ENCODE data around the gene ZSWIM8.
"Not testable (repeated sequence)": the region's sequence is repeated elsewhere in the genome, so short reads cannot be mapped to it uniquely, and the experiment has no call there.

ZSWIM8 gene

GRCh38 chr10:73773152-73773879, 12.1 kb upstream of the ZSWIM8 start:
- no peak for DNase-seq

DNA sequence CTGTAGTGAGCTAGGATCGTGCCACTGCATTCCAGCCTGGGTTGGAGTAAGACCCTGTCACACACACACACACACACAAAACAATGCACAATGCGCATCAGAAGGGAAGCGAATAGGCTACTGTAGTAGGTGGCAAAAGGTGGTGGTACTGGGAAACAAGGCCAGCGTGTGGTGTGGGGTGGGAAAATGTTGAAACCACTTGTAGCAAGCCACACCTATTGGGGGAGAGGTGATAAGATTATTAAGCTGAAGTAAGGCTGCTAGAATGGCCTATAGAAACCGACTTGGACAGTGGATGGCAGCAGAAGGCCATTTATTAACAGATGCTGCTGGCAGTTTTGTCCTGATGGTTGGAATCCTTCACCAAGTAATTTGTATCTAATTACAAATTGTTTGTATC, 10.8 kb upstream of the ZSWIM8 start:
- DNase-seq: no peak

GRCh38 chr10:73779018-73779417, 6.4 kb upstream of the ZSWIM8 start:
- DNase-seq: no peak

DNA sequence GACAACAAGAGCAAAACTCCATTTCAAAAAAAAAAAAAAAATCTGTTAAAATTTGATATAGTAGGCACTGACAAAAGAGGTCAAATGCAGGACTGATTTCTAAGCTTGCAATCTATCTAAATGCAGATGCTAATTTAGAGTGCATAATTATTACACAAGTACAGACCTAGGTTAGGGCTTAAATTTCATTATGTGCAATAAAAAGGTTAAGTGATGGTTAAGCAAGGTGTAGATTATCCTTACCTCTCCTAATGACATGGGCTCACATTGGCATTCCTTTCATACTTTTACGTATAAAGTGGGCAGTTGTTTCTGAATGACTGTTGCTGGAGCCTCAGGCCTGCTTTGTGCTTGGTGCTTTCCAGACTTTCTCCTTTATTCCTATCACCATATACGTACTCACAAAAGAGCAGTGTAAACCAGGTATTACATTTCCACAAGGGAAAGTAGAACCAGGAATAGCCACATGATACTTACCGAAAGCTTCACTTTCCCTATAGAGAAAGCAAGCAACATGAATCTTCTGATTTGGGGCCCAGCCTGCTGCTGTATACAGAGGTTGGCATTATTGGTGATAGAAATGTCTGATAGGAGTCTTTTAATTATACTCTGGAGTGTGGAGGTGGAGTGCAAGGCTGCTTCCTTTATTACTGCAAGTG, 5.7 kb upstream of the ZSWIM8 start:
- DNase-seq: no peak

GRCh38 chr10:73780301-73780700, 5.1 kb upstream of the ZSWIM8 start:
- no peak for DNase-seq

DNA sequence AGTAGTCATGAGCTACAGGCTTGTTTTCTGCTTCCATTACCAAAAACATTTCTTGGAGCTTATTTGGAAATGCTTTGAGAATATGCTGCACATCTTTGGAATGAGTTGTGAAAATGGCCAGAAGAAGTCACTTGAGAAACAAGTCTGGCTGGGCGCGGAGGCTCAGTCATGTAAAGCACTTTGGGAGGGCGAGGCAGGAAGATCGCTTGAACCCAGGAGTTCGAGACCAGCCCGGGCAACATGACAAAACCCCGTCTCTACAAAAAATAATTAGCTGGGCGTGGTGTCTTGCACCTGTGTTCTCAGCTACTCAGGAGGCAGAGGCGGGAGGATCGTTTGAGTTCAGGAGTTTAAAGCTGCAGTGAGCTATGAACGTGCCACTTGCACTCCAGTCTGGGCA, 4.4 kb upstream of the ZSWIM8 start:
- no peak for DNase-seq

DNA sequence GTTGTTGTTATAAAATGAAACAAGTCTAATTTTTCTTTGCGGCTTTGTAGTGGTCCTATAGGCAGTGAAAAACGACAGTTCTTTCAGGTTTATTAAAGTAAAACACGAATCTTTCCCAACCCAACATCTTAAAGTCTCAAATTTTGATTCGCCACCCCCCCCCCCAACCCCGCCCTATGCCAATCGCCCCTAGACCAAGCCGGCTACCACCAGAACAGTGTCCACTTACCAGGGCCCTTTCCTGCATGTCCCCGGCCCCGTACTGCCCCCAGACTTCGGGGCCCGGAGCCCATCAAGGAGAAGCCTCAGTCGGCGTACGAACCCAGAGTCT, 3.9 kb upstream of the ZSWIM8 start:
- no peak for DNase-seq

GRCh38 chr10:73781879-73782748, 3.3 kb upstream of the ZSWIM8 start, which contains the start of gene CHCHD1:
CHCHD1 (plus strand) TSS chr10:73782048; CDS start chr10:73782076, 28 bp downstream.
- peak; percentile 46 for DNase-seq

DNA sequence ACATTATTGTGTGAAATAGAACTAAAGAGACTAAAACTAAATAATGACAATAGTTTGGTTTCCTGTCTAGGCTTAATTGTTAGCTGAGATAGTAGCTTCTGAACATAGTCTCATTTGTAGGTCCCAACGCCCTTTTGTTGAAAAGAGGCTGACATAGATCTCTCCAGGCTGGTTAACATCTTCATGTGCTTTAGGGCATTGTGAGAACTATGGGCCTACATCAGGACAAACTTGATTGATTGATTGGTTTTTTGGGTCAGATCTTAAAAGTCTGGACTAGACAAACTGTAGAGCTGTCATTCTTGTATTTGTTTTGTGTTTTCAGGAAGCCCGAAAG, 2.7 kb upstream of the ZSWIM8 start:
- DNase-seq: no peak

GRCh38 chr10:73785721-73786511, 510 bp downstream of the ZSWIM8 start:
- no peak for DNase-seq

GRCh38 chr10:73786512-73786885, 1.1 kb downstream of the ZSWIM8 start:
- no peak for DNase-seq

DNA sequence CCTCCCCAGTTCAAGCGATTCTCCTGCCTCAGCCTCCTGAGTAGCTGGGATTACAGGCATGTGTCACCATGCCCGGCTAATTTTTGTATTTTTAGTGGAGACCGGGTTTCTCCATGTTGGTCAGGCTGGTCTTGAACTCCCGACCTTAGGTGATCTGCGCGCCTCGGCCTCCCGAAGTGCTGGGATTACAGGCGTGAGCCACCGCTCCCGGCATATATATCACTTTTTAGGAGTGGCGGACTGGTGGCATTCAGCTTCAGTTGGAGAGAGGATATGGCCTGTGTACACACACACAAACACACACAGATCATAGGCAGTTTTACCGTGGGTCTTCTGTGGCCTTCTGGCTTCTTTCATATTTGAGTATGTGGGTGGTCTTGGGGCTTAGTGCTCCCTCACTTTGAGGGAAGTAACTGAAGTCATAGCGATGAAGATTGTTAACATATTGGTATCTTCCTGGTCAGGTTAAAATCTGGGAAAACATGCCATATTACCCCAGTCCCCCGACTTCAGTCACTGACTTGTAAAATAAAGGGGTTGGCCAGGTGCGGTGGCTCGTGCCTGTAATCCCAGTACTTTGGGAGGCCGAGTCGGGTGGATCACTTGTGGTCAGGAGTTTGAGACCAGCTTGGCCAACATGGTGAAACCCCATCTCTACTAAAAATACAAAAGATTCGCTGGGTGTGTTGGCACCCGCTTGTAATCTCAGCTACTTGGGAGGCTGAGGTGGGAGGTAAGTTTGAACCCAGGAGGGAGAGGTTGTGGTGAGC, 1.8 kb downstream of the ZSWIM8 start:
- not testable (repeated sequence) for DNase-seq

DNA sequence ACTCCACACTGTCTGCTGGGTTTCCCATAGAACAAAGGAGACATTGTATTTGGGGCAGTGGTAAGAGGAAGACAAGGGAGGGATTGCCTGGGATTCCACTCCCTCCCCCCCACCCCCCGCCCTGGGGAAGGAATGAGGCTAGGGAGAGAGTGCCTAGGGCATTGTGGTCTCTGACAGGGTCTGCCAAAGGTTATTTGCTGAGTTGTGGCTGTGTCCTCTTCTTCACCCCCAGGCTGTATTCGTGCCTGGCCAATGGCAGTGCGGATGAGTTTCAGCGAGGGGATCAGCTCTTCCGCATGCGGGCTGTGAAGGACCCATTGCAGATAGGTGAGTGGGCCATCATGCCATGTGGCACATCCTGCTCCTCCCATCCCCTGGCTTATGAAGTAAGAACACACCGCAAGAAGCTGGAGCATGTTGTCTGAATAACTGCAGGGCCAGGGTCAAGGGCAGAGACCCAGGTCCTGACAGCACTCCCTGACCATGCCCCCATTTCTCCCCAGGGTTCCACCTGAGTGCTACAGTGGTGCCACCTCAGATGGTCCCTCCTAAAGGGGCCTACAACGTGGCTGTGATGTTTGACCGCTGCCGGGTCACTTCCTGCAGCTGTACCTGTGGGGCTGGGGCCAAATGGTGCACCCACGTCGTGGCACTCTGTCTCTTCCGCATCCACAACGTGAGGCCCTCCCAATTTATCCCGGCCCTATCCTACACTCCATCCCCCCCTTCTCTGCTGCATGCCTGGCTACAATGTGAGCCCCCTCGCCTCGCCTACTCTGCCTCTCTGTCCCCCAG, 3.7 kb downstream of the ZSWIM8 start:
- DNase-seq: no peak

GRCh38 chr10:73789659-73790055, 4.3 kb downstream of the ZSWIM8 start:
- DNase-seq: no peak

DNA sequence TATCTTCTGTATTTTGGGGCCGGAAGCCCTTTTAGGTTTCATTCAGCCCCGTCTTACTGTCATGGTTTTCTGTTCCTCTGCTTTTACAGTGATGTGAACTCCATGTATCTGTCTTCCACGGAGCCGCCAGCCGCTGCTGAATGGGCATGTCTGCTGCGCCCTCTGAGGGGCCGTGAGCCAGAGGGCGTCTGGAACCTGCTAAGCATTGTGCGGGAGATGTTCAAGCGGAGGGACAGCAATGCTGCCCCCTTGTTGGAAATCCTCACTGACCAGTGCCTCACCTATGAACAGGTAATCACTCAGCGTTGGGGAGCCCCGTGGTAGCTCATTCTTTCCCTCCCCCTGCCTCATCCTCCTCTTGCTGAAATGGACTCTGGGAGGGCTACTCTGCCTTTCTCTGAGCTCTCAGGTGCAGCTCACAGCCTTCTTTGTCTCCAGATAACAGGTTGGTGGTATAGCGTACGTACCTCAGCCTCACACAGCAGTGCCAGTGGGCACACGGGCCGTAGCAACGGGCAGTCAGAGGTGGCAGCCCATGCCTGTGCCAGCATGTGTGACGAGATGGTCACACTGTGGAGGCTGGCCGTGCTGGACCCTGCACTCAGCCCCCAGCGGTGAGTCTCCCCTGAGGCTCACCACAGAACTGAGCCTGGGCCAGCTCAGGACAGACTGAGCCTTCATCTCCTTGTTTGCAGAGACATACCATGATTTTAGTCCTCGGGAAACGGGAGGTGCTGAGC, 5.7 kb downstream of the ZSWIM8 start:
- no peak for DNase-seq

- no peak for DNase-seq
Observed at GRCh38 chr10:73791871-73792400, 6.5 kb downstream of the ZSWIM8 start.

GRCh38 chr10:73793456-73793855, 8.1 kb downstream of the ZSWIM8 start:
- DNase-seq: no peak

- DNase-seq: not testable (repeated sequence)
Observed at GRCh38 chr10:73795491-73795890, 10.1 kb downstream of the ZSWIM8 start.

DNA sequence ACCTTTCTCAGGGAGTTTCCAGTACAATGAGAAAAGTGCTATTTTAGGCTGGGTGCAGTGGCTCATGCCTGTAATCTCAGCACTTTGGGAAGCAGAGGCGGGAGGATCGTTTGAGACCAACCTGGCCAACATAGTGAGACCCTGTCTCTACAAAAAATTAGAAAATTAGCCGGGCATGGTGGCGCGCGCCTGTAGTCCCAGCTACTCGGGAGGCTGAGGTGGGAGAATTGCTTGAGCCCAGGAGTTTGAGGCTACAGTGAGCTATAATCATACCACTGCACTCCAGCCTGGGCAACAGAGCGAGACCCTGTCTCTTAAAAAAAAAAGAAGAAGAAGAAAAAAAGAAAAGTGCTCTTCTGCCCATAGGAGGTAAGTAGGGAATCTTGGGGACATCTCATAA, 10.6 kb downstream of the ZSWIM8 start:
- DNase-seq: not testable (repeated sequence)

- DNase-seq: no peak
Observed at GRCh38 chr10:73796766-73797165, 11.4 kb downstream of the ZSWIM8 start.
